HepG2 (cell line): Measurements from ENCODE around the gene SGK1. TPM values are rescaled to one million over a fixed set of nuclear protein-coding genes. Genes with fewer than 3 reads are reported as not detected.

Source experiments
- ATAC-seq: fragments of 200-7000 bp; cut with Tn5 transposase; 3 replicates; pipeline ENCODE4 v1.9.1; 2020; ENCODE audit warnings: mild to moderate bottlenecking, moderate library complexity
- BruUV-seq: library from RNA; stranded (reverse); fragments of 400-500 nt; replicated peaks from 2 replicates; lab custom pipeline; 2021; lab: Mats Ljungman, UMichigan
- CTCF ChIA-PET: fragments of 300-600 bp; formaldehyde crosslinking; extraction: SDS; loops from one replicate; lab custom pipeline; 2021; ENCODE audit warnings: low total read pairs, inconsistent platforms, low intra/inter-chr PET ratio; lab: Yijun Ruan, JAX
- POLR2A ChIA-PET: fragments of 350-600 bp; sonication (Branson Sonifier 250); formaldehyde crosslinking; loops from one replicate; lab custom pipeline; 2020; ENCODE audit warnings: antibody characterized with exemption, inconsistent platforms; lab: Yijun Ruan, JAX
- DNase-seq: peaks from one replicate; pipeline ENCODE4 v3.0.0-alpha.2; 2015; ENCODE audit warnings: low spot score
- FAIRE-seq: peaks from 3 replicates; lab custom pipeline; 2011; peaks lifted over from hg19 to GRCh38; lab: Jason Lieb, UNC
- H2AFZ ChIP-seq: one replicate; pipeline ENCODE4 v1.6.1; 2011; ENCODE audit warnings: low read length, inconsistent platforms
- H3K27ac ChIP-seq: fragments of 300-600 bp; 3 replicates; pipeline ENCODE4 v1.8.0; 2011; ENCODE audit warnings: mixed run types, mild to moderate bottlenecking, mixed read lengths, low read length, inconsistent platforms; ENCODE audit not compliant: insufficient read depth; ENCODE audit errors: extremely low read length
- H3K27me3 ChIP-seq, 2 experiments: fragments of 200-600 bp in 1 of 2; 2 replicates in 1 of 2; 3 replicates in 1 of 2; pipeline versions ENCODE4 v1.6.0 to v1.8.0; 2011; ENCODE audit warnings: low read length in 2 of 2, mild to moderate bottlenecking in 2 of 2, moderate library complexity in 2 of 2, inconsistent platforms in 1 of 2; ENCODE audit not compliant: insufficient read depth in 2 of 2, control insufficient read depth in 1 of 2
- H3K36me3 ChIP-seq, 2 experiments: fragments of 200-600 bp in 1 of 2; replicated peaks in 1 of 2; 2 replicates in 1 of 2; 3 replicates in 1 of 2; pipeline versions ENCODE4 v1.5.1 to v1.8.0; 2011; ENCODE audit warnings: low read length in 2 of 2, inconsistent platforms in 1 of 2; ENCODE audit not compliant: insufficient read depth in 2 of 2, control insufficient read depth in 1 of 2
- H3K4me1 ChIP-seq: 2 replicates; pipeline ENCODE4 v1.5.1; 2012; ENCODE audit warnings: low read length, inconsistent platforms; ENCODE audit not compliant: insufficient read depth
- H3K4me2 ChIP-seq: 2 replicates; pipeline ENCODE4 v1.6.0; 2011; ENCODE audit warnings: low read depth, low read length, inconsistent platforms
- H3K4me3 ChIP-seq, 3 experiments: fragments of 200-600 bp in 1 of 3; sonication (generic), shearing (Covaris generic) in 1 of 3; replicated peaks in 1 of 3; 2 replicates each; pipeline ENCODE4 v1.5.1; 2011 to 2016; ENCODE audit warnings: low read length in 3 of 3, inconsistent platforms in 2 of 3, low read depth in 2 of 3, mild to moderate bottlenecking in 2 of 3, control low read depth in 1 of 3, mixed read lengths in 1 of 3; ENCODE audit not compliant: insufficient read depth in 1 of 3
- H3K79me2 ChIP-seq: one replicate; pipeline ENCODE4 v1.6.1; 2011; ENCODE audit warnings: low read length, inconsistent platforms; ENCODE audit not compliant: insufficient read depth
- H3K9ac ChIP-seq: 2 replicates; pipeline ENCODE4 v1.6.0; 2011; ENCODE audit warnings: mild to moderate bottlenecking, low read depth, low read length, inconsistent platforms; ENCODE audit not compliant: insufficient read depth
- H3K9me3 ChIP-seq: 2 replicates; pipeline ENCODE4 v1.5.1; 2012; ENCODE audit warnings: mild to moderate bottlenecking, low read length
- H4K20me1 ChIP-seq: 2 replicates; pipeline ENCODE4 v1.6.0; 2011; ENCODE audit warnings: inconsistent platforms, mild to moderate bottlenecking, low read length, moderate library complexity; ENCODE audit not compliant: insufficient read depth
- HOXA5 ChIP-seq: sonication (generic); formaldehyde crosslinking; IDR thresholded peaks from 2 replicates; pipeline ENCODE4 v1.4.0; 2020; ENCODE audit warnings: missing genetic modification reagents
- MYC ChIP-seq: sonication (generic); formaldehyde crosslinking; IDR thresholded peaks from 2 replicates; pipeline ENCODE4 v1.9.0; 2021; ENCODE audit warnings: missing genetic modification reagents, borderline replicate concordance
- SKI ChIP-seq: fragments of 450-650 bp; IDR thresholded peaks from one replicate; pipeline ENCODE4 v1.6.1; 2018; ENCODE audit warnings: mild to moderate bottlenecking; ENCODE audit not compliant: partially characterized antibody
- ZBTB38 ChIP-seq: sonication (generic); formaldehyde crosslinking; IDR thresholded peaks from 2 replicates; pipeline ENCODE4 v1.5.1; 2020; ENCODE audit warnings: mild to moderate bottlenecking, missing genetic modification reagents
- ZFY ChIP-seq: sonication (generic); formaldehyde crosslinking; IDR thresholded peaks from 2 replicates; pipeline ENCODE4 v1.4.0; 2020; ENCODE audit warnings: missing genetic modification reagents
- ZNF232 ChIP-seq: sonication (generic); formaldehyde crosslinking; IDR thresholded peaks from 2 replicates; pipeline ENCODE4 v1.4.0; 2020; ENCODE audit warnings: missing genetic modification reagents, borderline replicate concordance
- ZNF567 ChIP-seq: sonication (generic); formaldehyde crosslinking; IDR thresholded peaks from 2 replicates; pipeline ENCODE4 v1.8.1; 2023; ENCODE audit warnings: mild to moderate bottlenecking, missing genetic modification reagents, borderline replicate concordance
- ZNF7 ChIP-seq: IDR thresholded peaks from 2 replicates; pipeline ENCODE4 v1.6.1; 2016; ENCODE audit warnings: missing biosample characterization, missing genetic modification reagents
- ZNF781 ChIP-seq: sonication (generic); formaldehyde crosslinking; IDR thresholded peaks from 2 replicates; pipeline ENCODE4 v1.5.1; 2020; ENCODE audit warnings: borderline replicate concordance, mild to moderate bottlenecking, missing genetic modification reagents; ENCODE audit errors: not compliant biosample characterization
- ZNF788 ChIP-seq: sonication (generic); formaldehyde crosslinking; IDR thresholded peaks from 2 replicates; pipeline ENCODE4 v1.5.0; 2020; ENCODE audit warnings: mild to moderate bottlenecking, missing genetic modification reagents, borderline replicate concordance
- ZSCAN21 ChIP-seq: sonication (generic); formaldehyde crosslinking; IDR thresholded peaks from 2 replicates; pipeline ENCODE4 v1.8.0; 2022; ENCODE audit warnings: mild to moderate bottlenecking, missing genetic modification reagents, moderate library complexity, borderline replicate concordance
- ZSCAN22 ChIP-seq: sonication (generic); formaldehyde crosslinking; IDR thresholded peaks from 2 replicates; pipeline ENCODE4 v1.4.0; 2020; ENCODE audit warnings: mild to moderate bottlenecking, missing genetic modification reagents
- WGBS: methylation state at CpG from one replicate; pipeline ENCODE4 v1.1.6; 2017; ENCODE audit warnings: low lambda C conversion rate; 5-methylcytosine and 5-hydroxymethylcytosine counted together
- in situ Hi-C: cut with HindIII; loops from 2 replicates; pipeline ENCODE4 v1.10.0; 2017; ENCODE audit warnings: low pct_unique_long_range_greater_than_20kb; ENCODE audit not compliant: extremely low pct_ligation_motif_present
- intact Hi-C: fragments of 100-400 bp; cut with micrococcal nuclease; formaldehyde crosslinking; loops from one replicate; pipeline ENCODE4 v1.10.0; 2022; ENCODE audit not compliant: unreplicated experiment
- polyA plus RNA-seq, 8 experiments: library from polyadenylated mRNA; depleted of rRNA in 3 of 8; stranded (reverse) in 7 of 8; unstranded in 1 of 8; fragments of >200 nt; fragmentation: Illumina TruSeq in 4 of 8; extraction: Trizol in 4 of 8; gene quantifications; 2 replicates each; pipeline versions ENCODE4 v1.2.1 to v1.2.3, GENCODE V29; 2011 to 2016; ENCODE audit warnings: low read depth in 4 of 8, missing spikeins in 1 of 8, mixed read lengths in 1 of 8; ENCODE audit not compliant: insufficient read depth in 1 of 8
- total RNA-seq, 5 experiments: library from RNA; depleted of rRNA; stranded (reverse); fragments of >200 nt; fragmentation: Illumina TruSeq; extraction: Trizol; gene quantifications; 2 replicates each; pipeline ENCODE4 v1.2.3, GENCODE V29; 2016; ENCODE audit warnings: low read depth in 1 of 5
- TF ChIP-seq, protein P1 (sequence below): sonication (generic); formaldehyde crosslinking; IDR thresholded peaks from 2 replicates; pipeline ENCODE4 v1.4.0; 2020; ENCODE audit warnings: missing genetic modification reagents, mild to moderate bottlenecking, borderline replicate concordance
- TF ChIP-seq, protein P2 (sequence below): sonication (generic); formaldehyde crosslinking; IDR thresholded peaks from 2 replicates; pipeline ENCODE4 v1.9.0; 2022; ENCODE audit warnings: missing genetic modification reagents, mild to moderate bottlenecking, borderline replicate concordance
- TF ChIP-seq, protein P3 (sequence below): sonication (generic); formaldehyde crosslinking; IDR thresholded peaks from 2 replicates; pipeline ENCODE4 v1.4.0; 2020; ENCODE audit warnings: missing genetic modification reagents, borderline replicate concordance

Gene SGK1
- total and polyA plus RNA-seq, 2 of the 13 experiments (the other 11 are each of a cell fraction or from before 2014, with no cell fraction given), result 56.1 to 56.2 TPM

DNA sequence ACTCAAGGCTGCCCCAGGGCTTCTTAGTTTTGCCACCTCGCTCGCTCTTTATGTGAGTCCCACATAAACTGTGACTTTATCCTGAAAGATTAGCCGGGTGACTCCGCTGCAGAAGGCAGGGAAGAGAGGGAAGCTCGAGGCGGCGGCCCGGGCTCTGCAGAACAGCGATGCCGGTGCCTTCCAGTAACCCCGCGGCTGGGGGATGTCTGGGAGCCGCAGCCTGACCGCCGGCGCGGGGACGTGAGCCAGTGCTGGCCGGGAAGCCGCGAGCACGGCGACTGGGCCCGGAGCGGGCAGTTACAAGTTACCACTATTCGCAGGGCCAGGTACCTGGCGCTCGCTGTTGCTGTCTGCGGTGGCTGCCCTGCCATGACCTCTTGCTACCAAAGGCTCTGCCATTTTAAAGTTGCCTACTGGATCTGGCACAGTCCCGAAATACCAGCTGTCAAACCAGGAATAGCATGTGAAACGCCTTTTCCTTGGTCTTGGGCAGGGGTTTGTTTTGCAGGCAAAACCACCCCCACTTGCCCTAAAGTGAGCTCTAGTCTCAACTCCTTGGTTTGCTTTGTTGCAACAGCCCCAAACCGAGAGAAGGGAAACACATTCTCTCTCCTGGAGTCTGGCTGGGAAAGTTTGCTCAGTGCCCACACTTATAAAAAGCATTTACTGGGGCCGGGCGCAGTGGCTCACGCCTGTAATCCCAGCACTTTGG, 141.5 kb downstream of the SGK1 start:
- H3K4me3 ChIP-seq, result no peak overlapping the region
- H3K79me2 ChIP-seq, result peaks cover 24% of the 10 kb centered on the region
- H3K36me3 ChIP-seq, result peaks cover 11 to 21% of the 10 kb centered on the region in 2 experiments
- WGBS, result 91% methylated on average over 35 of the region's 35 CpGs
- no TSS peak for BruUV-seq
- no peaks in the 10 kb centered on the region; a peak in 1 of 5 replicates for H3K27me3 ChIP-seq
- no peak overlapping the region for H2AFZ ChIP-seq
- FAIRE-seq, result no peak
- peaks cover 68% of the 10 kb centered on the region for H3K4me1 ChIP-seq
- ChIA-PET CTCF (no interaction called here), POLR2A (interaction anchor here (0.9 to 3.9 kb wide), 3 partner anchors 19 to 73 kb away, joined by 3 to 15 read pairs (median 4); no protein-coding TSS in a partner anchor)
- no peaks in the 10 kb centered on the region for H3K9me3 ChIP-seq
- H4K20me1 ChIP-seq, result peaks cover 24% of the 10 kb centered on the region
- in situ Hi-C loops, result no loop called here
- intact Hi-C loops, result loop anchor here (10.0 kb wide), 1 partner anchor 148 kb away; no protein-coding TSS in a partner anchor
- ATAC-seq, result no peak
- H3K4me2 ChIP-seq, result peak overlapping the region; percentile 73
- H3K9ac ChIP-seq, result peak overlapping the region; percentile 88; the same call in 1 of the 2 replicates
- no peak for DNase-seq
- no peak overlapping the region for H3K27ac ChIP-seq
- TF ChIP-seq ZSCAN21 (CRISPR knock-in tag) (peak; percentile 38; the same call in 1 of the 2 replicates), MYC (CRISPR knock-in tag) (0 out of 2 replicates have a peak, but pooled peaks have one; percentile 19), ZNF232 (CRISPR knock-in tag) (0 out of 2 replicates have a peak, but pooled peaks have one; percentile 30), ZBTB38 (CRISPR knock-in tag) (peak; percentile 80), ZNF788 (peak; percentile 33; the same call in 1 of the 2 replicates), ZNF781 (CRISPR knock-in tag) (no peak), SKI (no peak), ZSCAN22 (CRISPR knock-in tag) (no peak), HOXA5 (CRISPR knock-in tag) (0 out of 2 replicates have a peak, but pooled peaks have one; percentile 47), ZNF567 (0 out of 2 replicates have a peak, but pooled peaks have one; percentile 57), ZFY (CRISPR knock-in tag) (peak; percentile 31; the same call in 1 of the 2 replicates), ZNF7 (CRISPR knock-in tag) (peak; percentile 55)
- TF ChIP-seq, protein P1, sequence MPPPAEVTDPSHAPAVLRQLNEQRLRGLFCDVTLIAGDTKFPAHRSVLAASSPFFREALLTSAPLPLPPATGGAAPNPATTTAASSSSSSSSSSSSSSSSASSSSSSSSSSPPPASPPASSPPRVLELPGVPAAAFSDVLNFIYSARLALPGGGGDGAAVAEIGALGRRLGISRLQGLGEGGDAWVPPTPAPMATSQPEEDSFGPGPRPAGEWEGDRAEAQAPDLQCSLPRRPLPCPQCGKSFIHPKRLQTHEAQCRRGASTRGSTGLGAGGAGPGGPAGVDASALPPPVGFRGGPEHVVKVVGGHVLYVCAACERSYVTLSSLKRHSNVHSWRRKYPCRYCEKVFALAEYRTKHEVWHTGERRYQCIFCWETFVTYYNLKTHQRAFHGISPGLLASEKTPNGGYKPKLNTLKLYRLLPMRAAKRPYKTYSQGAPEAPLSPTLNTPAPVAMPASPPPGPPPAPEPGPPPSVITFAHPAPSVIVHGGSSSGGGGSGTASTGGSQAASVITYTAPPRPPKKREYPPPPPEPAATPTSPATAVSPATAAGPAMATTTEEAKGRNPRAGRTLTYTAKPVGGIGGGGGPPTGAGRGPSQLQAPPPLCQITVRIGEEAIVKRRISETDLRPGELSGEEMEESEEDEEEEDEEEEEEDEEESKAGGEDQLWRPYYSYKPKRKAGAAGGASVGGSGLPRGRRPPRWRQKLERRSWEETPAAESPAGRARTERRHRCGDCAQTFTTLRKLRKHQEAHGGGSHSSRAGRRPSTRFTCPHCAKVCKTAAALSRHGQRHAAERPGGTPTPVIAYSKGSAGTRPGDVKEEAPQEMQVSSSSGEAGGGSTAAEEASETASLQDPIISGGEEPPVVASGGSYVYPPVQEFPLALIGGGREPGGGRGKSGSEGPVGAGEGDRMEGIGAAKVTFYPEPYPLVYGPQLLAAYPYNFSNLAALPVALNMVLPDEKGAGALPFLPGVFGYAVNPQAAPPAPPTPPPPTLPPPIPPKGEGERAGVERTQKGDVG (CRISPR knock-in tag), result peak; percentile 28; the same call in 1 of the 2 replicates
- TF ChIP-seq, protein P2, sequence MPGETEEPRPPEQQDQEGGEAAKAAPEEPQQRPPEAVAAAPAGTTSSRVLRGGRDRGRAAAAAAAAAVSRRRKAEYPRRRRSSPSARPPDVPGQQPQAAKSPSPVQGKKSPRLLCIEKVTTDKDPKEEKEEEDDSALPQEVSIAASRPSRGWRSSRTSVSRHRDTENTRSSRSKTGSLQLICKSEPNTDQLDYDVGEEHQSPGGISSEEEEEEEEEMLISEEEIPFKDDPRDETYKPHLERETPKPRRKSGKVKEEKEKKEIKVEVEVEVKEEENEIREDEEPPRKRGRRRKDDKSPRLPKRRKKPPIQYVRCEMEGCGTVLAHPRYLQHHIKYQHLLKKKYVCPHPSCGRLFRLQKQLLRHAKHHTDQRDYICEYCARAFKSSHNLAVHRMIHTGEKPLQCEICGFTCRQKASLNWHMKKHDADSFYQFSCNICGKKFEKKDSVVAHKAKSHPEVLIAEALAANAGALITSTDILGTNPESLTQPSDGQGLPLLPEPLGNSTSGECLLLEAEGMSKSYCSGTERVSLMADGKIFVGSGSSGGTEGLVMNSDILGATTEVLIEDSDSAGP (CRISPR knock-in tag), result 0 out of 2 replicates have a peak, but pooled peaks have one; percentile 19
- TF ChIP-seq, protein P3, sequence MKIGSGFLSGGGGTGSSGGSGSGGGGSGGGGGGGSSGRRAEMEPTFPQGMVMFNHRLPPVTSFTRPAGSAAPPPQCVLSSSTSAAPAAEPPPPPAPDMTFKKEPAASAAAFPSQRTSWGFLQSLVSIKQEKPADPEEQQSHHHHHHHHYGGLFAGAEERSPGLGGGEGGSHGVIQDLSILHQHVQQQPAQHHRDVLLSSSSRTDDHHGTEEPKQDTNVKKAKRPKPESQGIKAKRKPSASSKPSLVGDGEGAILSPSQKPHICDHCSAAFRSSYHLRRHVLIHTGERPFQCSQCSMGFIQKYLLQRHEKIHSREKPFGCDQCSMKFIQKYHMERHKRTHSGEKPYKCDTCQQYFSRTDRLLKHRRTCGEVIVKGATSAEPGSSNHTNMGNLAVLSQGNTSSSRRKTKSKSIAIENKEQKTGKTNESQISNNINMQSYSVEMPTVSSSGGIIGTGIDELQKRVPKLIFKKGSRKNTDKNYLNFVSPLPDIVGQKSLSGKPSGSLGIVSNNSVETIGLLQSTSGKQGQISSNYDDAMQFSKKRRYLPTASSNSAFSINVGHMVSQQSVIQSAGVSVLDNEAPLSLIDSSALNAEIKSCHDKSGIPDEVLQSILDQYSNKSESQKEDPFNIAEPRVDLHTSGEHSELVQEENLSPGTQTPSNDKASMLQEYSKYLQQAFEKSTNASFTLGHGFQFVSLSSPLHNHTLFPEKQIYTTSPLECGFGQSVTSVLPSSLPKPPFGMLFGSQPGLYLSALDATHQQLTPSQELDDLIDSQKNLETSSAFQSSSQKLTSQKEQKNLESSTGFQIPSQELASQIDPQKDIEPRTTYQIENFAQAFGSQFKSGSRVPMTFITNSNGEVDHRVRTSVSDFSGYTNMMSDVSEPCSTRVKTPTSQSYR (CRISPR knock-in tag), result no peak
